Stimulated activated CD4-positive, alpha-beta T cell treated with anti-CD3 and anti-CD28 coated beads, Interleukin-4, amount 100 ng/mL, for 4 hours (primary cell): ENCODE measurements around the gene FXYD4.

Experiments used
- DNase-seq, 2 experiments: peaks; one replicate each; pipeline ENCODE4 v3.0.0-alpha.2; 2020

The FXYD4 gene

GRCh38 chr10:43396928-43397624, 25.6 kb downstream of the FXYD4 start:
- peak; percentile 61 to 66 for DNase-seq

- DNase-seq, result no peak
Observed at GRCh38 chr10:43398939-43399319, 27.5 kb downstream of the FXYD4 start.

- DNase-seq, result no peak
Observed at GRCh38 chr10:43399320-43400310, 28.2 kb downstream of the FXYD4 start.

- DNase-seq, result no peak
Observed at GRCh38 chr10:43401627-43402026, 30.2 kb downstream of the FXYD4 start.

- DNase-seq, result no peak
Observed at GRCh38 chr10:43402176-43402575, 30.7 kb downstream of the FXYD4 start.

- no peak for DNase-seq
Observed at GRCh38 chr10:43402880-43403452, 31.5 kb downstream of the FXYD4 start.

- DNase-seq, result no peak
Observed at GRCh38 chr10:43403911-43404703, 32.7 kb downstream of the FXYD4 start.

- no peak for DNase-seq
Observed at GRCh38 chr10:43404704-43405084, 33.3 kb downstream of the FXYD4 start.

- peak; percentile 42 to 57 for DNase-seq
Observed at GRCh38 chr10:43407148-43407575, 35.7 kb downstream of the FXYD4 start.

GRCh38 chr10:43407576-43408330, 36.3 kb downstream of the FXYD4 start:
- peak; percentile 90 to 91 for DNase-seq

GRCh38 chr10:43408331-43408709, 36.9 kb downstream of the FXYD4 start:
- DNase-seq, result no peak

- DNase-seq, result peak; percentile 94
Observed at GRCh38 chr10:43408710-43409384, 37.4 kb downstream of the FXYD4 start, which contains the start of gene HNRNPF. HNRNPF (minus strand) TSS chr10:43409186; CDS start chr10:43387884, 21,302 bp downstream.

- peak; percentile 60 to 76 for DNase-seq
Observed at GRCh38 chr10:43409385-43410109, 38.1 kb downstream of the FXYD4 start.

- no peak for DNase-seq
Observed at GRCh38 chr10:43410345-43410744, 38.9 kb downstream of the FXYD4 start.

GRCh38 chr10:43411536-43411935, 40.1 kb downstream of the FXYD4 start:
- DNase-seq, result no peak

- DNase-seq, result no peak
Observed at GRCh38 chr10:43415544-43415943, 44.1 kb downstream of the FXYD4 start.

- peak in 1 of 2 experiments; percentile 34 for DNase-seq
Observed at GRCh38 chr10:43417950-43418768, 46.7 kb downstream of the FXYD4 start.

GRCh38 chr10:43419997-43420368, 48.5 kb downstream of the FXYD4 start:
- no peak for DNase-seq

GRCh38 chr10:43420369-43421200, 49.1 kb downstream of the FXYD4 start:
- DNase-seq, result peak; percentile 76 to 83
